ENCODE data around the gene CCDC148.

The CCDC148 gene

GRCh38 chr2:158305501-158305900, 151.1 kb downstream of the CCDC148 start:
- DNase-seq (ENCODE audit: low read depth in 1 of 2, low spot score in 1 of 2) = no peak
- Histone ChIP-seq H3K27me3 (ENCODE audit: insufficient read depth, poor library complexity, severe bottlenecking) (no peaks in the 10 kb centered on the region), H3K4me3 (replicated peaks; ENCODE audit: insufficient read depth, low read length) (no peak overlapping the region), H3K27ac (replicated peaks) (no peak overlapping the region)
- TF ChIP-seq, protein P1, sequence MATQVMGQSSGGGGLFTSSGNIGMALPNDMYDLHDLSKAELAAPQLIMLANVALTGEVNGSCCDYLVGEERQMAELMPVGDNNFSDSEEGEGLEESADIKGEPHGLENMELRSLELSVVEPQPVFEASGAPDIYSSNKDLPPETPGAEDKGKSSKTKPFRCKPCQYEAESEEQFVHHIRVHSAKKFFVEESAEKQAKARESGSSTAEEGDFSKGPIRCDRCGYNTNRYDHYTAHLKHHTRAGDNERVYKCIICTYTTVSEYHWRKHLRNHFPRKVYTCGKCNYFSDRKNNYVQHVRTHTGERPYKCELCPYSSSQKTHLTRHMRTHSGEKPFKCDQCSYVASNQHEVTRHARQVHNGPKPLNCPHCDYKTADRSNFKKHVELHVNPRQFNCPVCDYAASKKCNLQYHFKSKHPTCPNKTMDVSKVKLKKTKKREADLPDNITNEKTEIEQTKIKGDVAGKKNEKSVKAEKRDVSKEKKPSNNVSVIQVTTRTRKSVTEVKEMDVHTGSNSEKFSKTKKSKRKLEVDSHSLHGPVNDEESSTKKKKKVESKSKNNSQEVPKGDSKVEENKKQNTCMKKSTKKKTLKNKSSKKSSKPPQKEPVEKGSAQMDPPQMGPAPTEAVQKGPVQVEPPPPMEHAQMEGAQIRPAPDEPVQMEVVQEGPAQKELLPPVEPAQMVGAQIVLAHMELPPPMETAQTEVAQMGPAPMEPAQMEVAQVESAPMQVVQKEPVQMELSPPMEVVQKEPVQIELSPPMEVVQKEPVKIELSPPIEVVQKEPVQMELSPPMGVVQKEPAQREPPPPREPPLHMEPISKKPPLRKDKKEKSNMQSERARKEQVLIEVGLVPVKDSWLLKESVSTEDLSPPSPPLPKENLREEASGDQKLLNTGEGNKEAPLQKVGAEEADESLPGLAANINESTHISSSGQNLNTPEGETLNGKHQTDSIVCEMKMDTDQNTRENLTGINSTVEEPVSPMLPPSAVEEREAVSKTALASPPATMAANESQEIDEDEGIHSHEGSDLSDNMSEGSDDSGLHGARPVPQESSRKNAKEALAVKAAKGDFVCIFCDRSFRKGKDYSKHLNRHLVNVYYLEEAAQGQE (IDR thresholded peaks at IDR 0.05; ENCODE audit: insufficient replicate concordance, low read depth) = no peak
- no peak for TF ChIP-seq SPI1 (IDR thresholded peaks at IDR 0.05; ENCODE audit: borderline replicate concordance, low read depth)
- TF ChIP-seq, protein P2, sequence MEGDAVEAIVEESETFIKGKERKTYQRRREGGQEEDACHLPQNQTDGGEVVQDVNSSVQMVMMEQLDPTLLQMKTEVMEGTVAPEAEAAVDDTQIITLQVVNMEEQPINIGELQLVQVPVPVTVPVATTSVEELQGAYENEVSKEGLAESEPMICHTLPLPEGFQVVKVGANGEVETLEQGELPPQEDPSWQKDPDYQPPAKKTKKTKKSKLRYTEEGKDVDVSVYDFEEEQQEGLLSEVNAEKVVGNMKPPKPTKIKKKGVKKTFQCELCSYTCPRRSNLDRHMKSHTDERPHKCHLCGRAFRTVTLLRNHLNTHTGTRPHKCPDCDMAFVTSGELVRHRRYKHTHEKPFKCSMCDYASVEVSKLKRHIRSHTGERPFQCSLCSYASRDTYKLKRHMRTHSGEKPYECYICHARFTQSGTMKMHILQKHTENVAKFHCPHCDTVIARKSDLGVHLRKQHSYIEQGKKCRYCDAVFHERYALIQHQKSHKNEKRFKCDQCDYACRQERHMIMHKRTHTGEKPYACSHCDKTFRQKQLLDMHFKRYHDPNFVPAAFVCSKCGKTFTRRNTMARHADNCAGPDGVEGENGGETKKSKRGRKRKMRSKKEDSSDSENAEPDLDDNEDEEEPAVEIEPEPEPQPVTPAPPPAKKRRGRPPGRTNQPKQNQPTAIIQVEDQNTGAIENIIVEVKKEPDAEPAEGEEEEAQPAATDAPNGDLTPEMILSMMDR (IDR thresholded peaks at IDR 0.05; ENCODE audit: insufficient read depth, low read length) = no peak
- TF ChIP-seq GABPA (IDR thresholded peaks at IDR 0.05; ENCODE audit: low read depth) = no peak
- no peak for TF ChIP-seq POLR2AphosphoS5 (IDR thresholded peaks at IDR 0.05; ENCODE audit: low read depth)

DNA sequence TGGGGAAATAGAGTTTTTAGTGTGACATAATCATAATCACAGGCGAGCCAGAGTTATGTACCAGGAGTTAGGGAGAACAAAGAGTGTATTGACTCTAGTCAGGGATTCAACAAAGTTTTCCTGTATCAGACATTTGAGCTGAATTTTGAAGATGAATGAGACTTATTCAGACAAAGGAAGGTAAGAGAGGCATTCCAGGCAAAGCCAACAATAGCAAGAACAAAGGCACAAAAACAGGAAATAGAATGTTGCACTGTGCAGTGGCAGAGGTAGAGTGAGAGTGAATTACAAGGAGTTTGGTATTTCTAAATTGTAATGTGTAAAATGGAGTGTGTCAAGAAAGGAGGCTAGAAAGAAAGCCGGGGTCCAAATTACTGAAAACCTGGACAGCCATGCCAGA, 156.2 kb downstream of the CCDC148 start:
- Histone ChIP-seq H3K27me3 (ENCODE audit: insufficient read depth, poor library complexity, severe bottlenecking) (no peaks in the 10 kb centered on the region), H3K4me3 (replicated peaks; ENCODE audit: insufficient read depth, low read length) (no peak overlapping the region), H3K27ac (replicated peaks) (no peak overlapping the region)
- DNase-seq (ENCODE audit: low read depth in 1 of 2, low spot score in 1 of 2) = no peak
- TF ChIP-seq GABPA (IDR thresholded peaks at IDR 0.05; ENCODE audit: low read depth) = no peak
- no peak for TF ChIP-seq SPI1 (IDR thresholded peaks at IDR 0.05; ENCODE audit: borderline replicate concordance, low read depth)
- no peak for TF ChIP-seq POLR2AphosphoS5 (IDR thresholded peaks at IDR 0.05; ENCODE audit: low read depth)
- TF ChIP-seq, protein P1 (IDR thresholded peaks at IDR 0.05; ENCODE audit: insufficient replicate concordance, low read depth) = no peak
- TF ChIP-seq, protein P2 (IDR thresholded peaks at IDR 0.05; ENCODE audit: insufficient read depth, low read length) = no peak

- H3K4me3 ChIP-seq (replicated peaks; ENCODE audit: insufficient read depth, low read length) = no peak overlapping the region
- H3K27me3 ChIP-seq (ENCODE audit: insufficient read depth, poor library complexity, severe bottlenecking) = no peaks in the 10 kb centered on the region
- TF ChIP-seq GABPA (IDR thresholded peaks at IDR 0.05; ENCODE audit: low read depth) = no peak
- TF ChIP-seq, protein P1 (IDR thresholded peaks at IDR 0.05; ENCODE audit: insufficient replicate concordance, low read depth) = no peak
- TF ChIP-seq, protein P2 (IDR thresholded peaks at IDR 0.05; ENCODE audit: insufficient read depth, low read length) = no peak
- TF ChIP-seq SPI1 (IDR thresholded peaks at IDR 0.05; ENCODE audit: borderline replicate concordance, low read depth) = no peak
- no peak overlapping the region for H3K27ac ChIP-seq (replicated peaks)
- peak; percentile 18 to 43 for DNase-seq (ENCODE audit: low read depth in 1 of 2, low spot score in 1 of 2)
Measured at GRCh38 chr2:158297606-158298005, 158.9 kb downstream of the CCDC148 start.

Data from HL-60 (cell line).